GM23338 (cell line): ENCODE data around the gene TEX53. TPM values are rescaled to one million over a fixed set of nuclear protein-coding genes. Genes with fewer than 3 reads are reported as not detected.

Source experiments
- ATAC-seq: fragments of 200-7000 bp; cut with Tn5 transposase; 3 replicates; pipeline ENCODE4 v1.9.1; 2020
- DNase-seq: peaks from one replicate; pipeline ENCODE4 v3.0.0-alpha.2; 2015; ENCODE audit warnings: low spot score
- H2AFZ ChIP-seq: fragments of 200-600 bp; sonication (generic); 2 replicates; pipeline ENCODE4 v1.8.0; 2016; ENCODE audit warnings: antibody characterized with exemption, mild to moderate bottlenecking, moderate library complexity
- H3F3A ChIP-seq: fragments of 200-600 bp; sonication (generic); replicated peaks from 2 replicates; pipeline ENCODE4 v1.8.0; 2017; ENCODE audit warnings: antibody characterized with exemption, mixed run types, low read depth
- H3K27ac ChIP-seq: fragments of 200-600 bp; sonication (generic); 2 replicates; pipeline ENCODE4 v1.6.1; 2016; ENCODE audit warnings: low read depth
- H3K27me3 ChIP-seq: fragments of 200-600 bp; sonication (generic); 2 replicates; pipeline ENCODE4 v1.8.0; 2016; ENCODE audit warnings: mild to moderate bottlenecking, mixed run types, moderate library complexity; ENCODE audit not compliant: insufficient read depth
- H3K36me3 ChIP-seq: fragments of 200-600 bp; sonication (generic); 2 replicates; pipeline ENCODE4 v1.8.0; 2016; ENCODE audit warnings: mild to moderate bottlenecking; ENCODE audit not compliant: insufficient read depth
- H3K4me1 ChIP-seq: fragments of 200-600 bp; sonication (generic); 2 replicates; pipeline ENCODE4 v1.8.0; 2016; ENCODE audit warnings: mild to moderate bottlenecking, moderate library complexity; ENCODE audit not compliant: insufficient read depth
- H3K4me2 ChIP-seq: fragments of 200-600 bp; sonication (generic); 2 replicates; pipeline ENCODE4 v1.7.1; 2017; ENCODE audit warnings: mixed run types
- H3K4me3 ChIP-seq: fragments of 200-600 bp; sonication (generic); 2 replicates; pipeline ENCODE4 v1.6.1; 2016; ENCODE audit warnings: mixed run types
- H3K79me2 ChIP-seq: fragments of 200-600 bp; sonication (generic); replicated peaks from 2 replicates; pipeline ENCODE4 v1.8.0; 2017; ENCODE audit warnings: mild to moderate bottlenecking; ENCODE audit not compliant: insufficient read depth
- H3K9me2 ChIP-seq: fragments of 200-600 bp; sonication (generic); 2 replicates; pipeline ENCODE4 v1.8.0; 2017; ENCODE audit not compliant: insufficient read depth
- H4K20me1 ChIP-seq: fragments of 200-600 bp; sonication (generic); replicated peaks from 2 replicates; pipeline ENCODE4 v1.8.0; 2017; ENCODE audit warnings: mild to moderate bottlenecking; ENCODE audit not compliant: insufficient read depth
- H3K27ac Mint-ChIP-seq: 2 replicates; pipeline ENCODE4 v1.8.0; 2020; ENCODE audit warnings: inconsistent platforms, mild to moderate bottlenecking, moderate library complexity, mixed read lengths
- H3K27me3 Mint-ChIP-seq: 3 replicates; pipeline ENCODE4 v1.8.0; 2022; ENCODE audit warnings: low read depth, mild to moderate bottlenecking, moderate library complexity, mixed read lengths, inconsistent platforms; ENCODE audit not compliant: insufficient read depth, poor library complexity
- H3K36me3 Mint-ChIP-seq: 3 replicates; pipeline ENCODE4 v1.8.0; 2021; ENCODE audit warnings: low read depth, mild to moderate bottlenecking, inconsistent platforms, moderate library complexity, mixed read lengths
- H3K4me1 Mint-ChIP-seq: 3 replicates; pipeline ENCODE4 v1.8.0; 2020; ENCODE audit warnings: mild to moderate bottlenecking, inconsistent platforms, mixed read lengths
- H3K4me3 Mint-ChIP-seq: 3 replicates; pipeline ENCODE4 v1.8.0; 2021; ENCODE audit warnings: moderate library complexity, mild to moderate bottlenecking, inconsistent platforms, mixed read lengths
- H3K9me3 Mint-ChIP-seq: 3 replicates; pipeline ENCODE4 v1.8.0; 2020; ENCODE audit warnings: moderate library complexity, mild to moderate bottlenecking, inconsistent platforms, mixed read lengths
- CREB1 ChIP-seq: fragments of 250-450 bp; sonication (Bioruptor Pico); IDR thresholded peaks from 2 replicates; pipeline ENCODE4 v1.5.0; 2020; ENCODE audit warnings: low read depth, mild to moderate bottlenecking, moderate library complexity
- EZH2 ChIP-seq: fragments of 200-600 bp; sonication (generic); IDR thresholded peaks from one replicate; pipeline ENCODE4 v1.8.0; 2017; ENCODE audit warnings: antibody characterized with exemption, mild to moderate bottlenecking, low read depth; ENCODE audit not compliant: unreplicated experiment
- JUNB ChIP-seq: IDR thresholded peaks from one replicate; pipeline ENCODE4 v1.6.1; 2016; ENCODE audit warnings: antibody characterized with exemption; ENCODE audit not compliant: unreplicated experiment
- NANOG ChIP-seq: IDR thresholded peaks from 2 replicates; pipeline ENCODE4 v1.6.1; 2016; ENCODE audit warnings: antibody characterized with exemption, borderline replicate concordance
- ZNF114 ChIP-seq: fragments of 250-450 bp; sonication (Bioruptor Pico); IDR thresholded peaks from 2 replicates; pipeline ENCODE4 v1.5.0; 2020; ENCODE audit warnings: mild to moderate bottlenecking, moderate library complexity
- polyA plus RNA-seq: library from polyadenylated mRNA; unstranded; fragments of >200 nt; fragmentation: Nextera tagmentation; extraction: Ambion mirVana; gene quantifications from 2 replicates; pipeline ENCODE4 v1.2.1, GENCODE V29; 2016
- total RNA-seq: library from RNA; depleted of rRNA; stranded (reverse); fragments of >200 nt; shearing (Covaris generic); gene quantifications from 2 replicates; pipeline ENCODE4 v1.2.3, GENCODE V29; 2014
- TF ChIP-seq, protein P1 (sequence below): fragments of 250-450 bp; sonication (Bioruptor Pico); IDR thresholded peaks from 2 replicates; pipeline ENCODE4 v1.5.0; 2020; ENCODE audit warnings: mild to moderate bottlenecking, moderate library complexity
- TF ChIP-seq, protein P2 (sequence below): IDR thresholded peaks from 2 replicates; pipeline ENCODE4 v1.6.1; 2016; ENCODE audit warnings: antibody characterized with exemption

The TEX53 gene
- total and polyA plus RNA-seq, 2 experiments from 2014 or later, result not detected

DNA sequence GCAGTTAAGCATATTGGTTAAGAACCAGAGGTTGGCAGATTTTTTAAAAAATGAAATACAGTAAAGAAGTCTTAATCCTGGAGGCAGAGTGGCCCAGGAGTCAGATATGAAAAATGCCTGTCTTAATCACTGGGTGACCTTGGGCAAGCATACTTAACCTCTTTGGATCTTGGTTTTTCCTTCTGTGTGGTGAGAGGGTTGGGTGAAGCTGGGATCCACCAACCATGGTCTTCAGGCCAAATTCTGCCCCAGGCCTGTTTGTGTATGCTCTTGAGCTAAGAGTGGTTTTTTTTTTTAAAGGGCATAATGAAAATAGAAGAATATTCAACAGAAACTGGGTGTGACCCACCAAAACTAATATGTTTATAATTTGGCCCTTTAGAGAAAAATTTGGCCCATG, 44.4 kb upstream of the TEX53 start (continued):
- TF ChIP-seq, protein P1, sequence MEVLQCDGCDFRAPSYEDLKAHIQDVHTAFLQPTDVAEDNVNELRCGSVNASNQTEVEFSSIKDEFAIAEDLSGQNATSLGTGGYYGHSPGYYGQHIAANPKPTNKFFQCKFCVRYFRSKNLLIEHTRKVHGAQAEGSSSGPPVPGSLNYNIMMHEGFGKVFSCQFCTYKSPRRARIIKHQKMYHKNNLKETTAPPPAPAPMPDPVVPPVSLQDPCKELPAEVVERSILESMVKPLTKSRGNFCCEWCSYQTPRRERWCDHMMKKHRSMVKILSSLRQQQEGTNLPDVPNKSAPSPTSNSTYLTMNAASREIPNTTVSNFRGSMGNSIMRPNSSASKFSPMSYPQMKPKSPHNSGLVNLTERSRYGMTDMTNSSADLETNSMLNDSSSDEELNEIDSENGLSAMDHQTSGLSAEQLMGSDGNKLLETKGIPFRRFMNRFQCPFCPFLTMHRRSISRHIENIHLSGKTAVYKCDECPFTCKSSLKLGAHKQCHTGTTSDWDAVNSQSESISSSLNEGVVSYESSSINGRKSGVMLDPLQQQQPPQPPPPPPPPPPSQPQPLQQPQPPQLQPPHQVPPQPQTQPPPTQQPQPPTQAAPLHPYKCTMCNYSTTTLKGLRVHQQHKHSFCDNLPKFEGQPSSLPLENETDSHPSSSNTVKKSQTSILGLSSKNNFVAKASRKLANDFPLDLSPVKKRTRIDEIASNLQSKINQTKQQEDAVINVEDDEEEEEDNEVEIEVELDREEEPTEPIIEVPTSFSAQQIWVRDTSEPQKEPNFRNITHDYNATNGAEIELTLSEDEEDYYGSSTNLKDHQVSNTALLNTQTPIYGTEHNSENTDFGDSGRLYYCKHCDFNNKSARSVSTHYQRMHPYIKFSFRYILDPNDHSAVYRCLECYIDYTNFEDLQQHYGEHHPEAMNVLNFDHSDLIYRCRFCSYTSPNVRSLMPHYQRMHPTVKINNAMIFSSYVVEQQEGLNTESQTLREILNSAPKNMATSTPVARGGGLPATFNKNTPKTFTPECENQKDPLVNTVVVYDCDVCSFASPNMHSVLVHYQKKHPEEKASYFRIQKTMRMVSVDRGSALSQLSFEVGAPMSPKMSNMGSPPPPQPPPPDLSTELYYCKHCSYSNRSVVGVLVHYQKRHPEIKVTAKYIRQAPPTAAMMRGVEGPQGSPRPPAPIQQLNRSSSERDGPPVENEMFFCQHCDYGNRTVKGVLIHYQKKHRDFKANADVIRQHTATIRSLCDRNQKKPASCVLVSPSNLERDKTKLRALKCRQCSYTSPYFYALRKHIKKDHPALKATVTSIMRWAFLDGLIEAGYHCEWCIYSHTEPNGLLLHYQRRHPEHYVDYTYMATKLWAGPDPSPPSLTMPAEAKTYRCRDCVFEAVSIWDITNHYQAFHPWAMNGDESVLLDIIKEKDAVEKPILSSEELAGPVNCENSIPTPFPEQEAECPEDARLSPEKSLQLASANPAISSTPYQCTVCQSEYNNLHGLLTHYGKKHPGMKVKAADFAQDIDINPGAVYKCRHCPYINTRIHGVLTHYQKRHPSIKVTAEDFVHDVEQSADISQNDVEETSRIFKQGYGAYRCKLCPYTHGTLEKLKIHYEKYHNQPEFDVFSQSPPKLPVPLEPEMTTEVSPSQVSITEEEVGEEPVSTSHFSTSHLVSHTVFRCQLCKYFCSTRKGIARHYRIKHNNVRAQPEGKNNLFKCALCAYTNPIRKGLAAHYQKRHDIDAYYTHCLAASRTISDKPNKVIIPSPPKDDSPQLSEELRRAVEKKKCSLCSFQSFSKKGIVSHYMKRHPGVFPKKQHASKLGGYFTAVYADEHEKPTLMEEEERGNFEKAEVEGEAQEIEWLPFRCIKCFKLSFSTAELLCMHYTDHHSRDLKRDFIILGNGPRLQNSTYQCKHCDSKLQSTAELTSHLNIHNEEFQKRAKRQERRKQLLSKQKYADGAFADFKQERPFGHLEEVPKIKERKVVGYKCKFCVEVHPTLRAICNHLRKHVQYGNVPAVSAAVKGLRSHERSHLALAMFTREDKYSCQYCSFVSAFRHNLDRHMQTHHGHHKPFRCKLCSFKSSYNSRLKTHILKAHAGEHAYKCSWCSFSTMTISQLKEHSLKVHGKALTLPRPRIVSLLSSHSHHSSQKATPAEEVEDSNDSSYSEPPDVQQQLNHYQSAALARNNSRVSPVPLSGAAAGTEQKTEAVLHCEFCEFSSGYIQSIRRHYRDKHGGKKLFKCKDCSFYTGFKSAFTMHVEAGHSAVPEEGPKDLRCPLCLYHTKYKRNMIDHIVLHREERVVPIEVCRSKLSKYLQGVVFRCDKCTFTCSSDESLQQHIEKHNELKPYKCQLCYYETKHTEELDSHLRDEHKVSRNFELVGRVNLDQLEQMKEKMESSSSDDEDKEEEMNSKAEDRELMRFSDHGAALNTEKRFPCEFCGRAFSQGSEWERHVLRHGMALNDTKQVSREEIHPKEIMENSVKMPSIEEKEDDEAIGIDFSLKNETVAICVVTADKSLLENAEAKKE (CRISPR knock-in tag), result no peak
- TF ChIP-seq EZH2, result no peak

- ATAC-seq, result no peak
These were observed 40.3 kb upstream of the TEX53 start for GRCh38 chr9:114697951-114698351.

More at GRCh38 chr9:114697951-114698351, 40.3 kb upstream of the TEX53 start:
- Mint-ChIP-seq H3K36me3 (no peaks in the 10 kb centered on the region), H3K27me3 (peaks cover 4% of the 10 kb centered on the region), H3K9me3 (no peaks in the 10 kb centered on the region), H3K4me3 (no peak overlapping the region), H3K27ac (no peak overlapping the region), H3K4me1 (peaks cover 6% of the 10 kb centered on the region; the same call in 1 of the 3 replicates)
- Histone ChIP-seq H4K20me1 (no peaks in the 10 kb centered on the region; the same call in 1 of the 2 replicates), H3K79me2 (no peaks in the 10 kb centered on the region), H3K9me2 (no peaks in the 10 kb centered on the region), H3K36me3 (no peaks in the 10 kb centered on the region), H3K4me3 (no peak overlapping the region), H3F3A (no peaks in the 10 kb centered on the region), H3K27me3 (no peaks in the 10 kb centered on the region), H2AFZ (no peak overlapping the region), H3K4me1 (no peaks in the 10 kb centered on the region), H3K4me2 (no peak overlapping the region), H3K27ac (no peak overlapping the region)
- no peak for DNase-seq
- TF ChIP-seq CREB1 (CRISPR knock-in tag) (no peak), ZNF114 (CRISPR knock-in tag) (no peak), JUNB (no peak), NANOG (no peak)
- TF ChIP-seq, protein P1 (CRISPR knock-in tag), result no peak
- TF ChIP-seq, protein P2, sequence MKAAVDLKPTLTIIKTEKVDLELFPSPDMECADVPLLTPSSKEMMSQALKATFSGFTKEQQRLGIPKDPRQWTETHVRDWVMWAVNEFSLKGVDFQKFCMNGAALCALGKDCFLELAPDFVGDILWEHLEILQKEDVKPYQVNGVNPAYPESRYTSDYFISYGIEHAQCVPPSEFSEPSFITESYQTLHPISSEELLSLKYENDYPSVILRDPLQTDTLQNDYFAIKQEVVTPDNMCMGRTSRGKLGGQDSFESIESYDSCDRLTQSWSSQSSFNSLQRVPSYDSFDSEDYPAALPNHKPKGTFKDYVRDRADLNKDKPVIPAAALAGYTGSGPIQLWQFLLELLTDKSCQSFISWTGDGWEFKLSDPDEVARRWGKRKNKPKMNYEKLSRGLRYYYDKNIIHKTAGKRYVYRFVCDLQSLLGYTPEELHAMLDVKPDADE, result no peak
